T-helper 2 cell treated with Interferon-gamma antibody and Interleukin-4, amounts not matched to agents 5 μg/mL and 100 μg/mL, for 36 hours (primary cell): ENCODE results near the gene CGB1.
"Not testable (repeated sequence)": the region's sequence is repeated elsewhere in the genome, so short reads cannot be mapped to it uniquely, and the experiment has no call there.

Experiments used
- DNase-seq: peaks from one replicate; pipeline ENCODE4 v3.0.0; 2021; ENCODE audit warnings: low spot score
- H3K27ac Mint-ChIP-seq: one replicate; pipeline ENCODE4 v1.8.0; 2021; ENCODE audit warnings: mild to moderate bottlenecking, mixed read lengths
- H3K27me3 Mint-ChIP-seq: one replicate; pipeline ENCODE4 v1.8.0; 2021; ENCODE audit warnings: low read depth, mixed read lengths
- H3K36me3 Mint-ChIP-seq: one replicate; pipeline ENCODE4 v1.8.0; 2021; ENCODE audit warnings: low read depth, mixed read lengths
- H3K4me1 Mint-ChIP-seq: one replicate; pipeline ENCODE4 v1.8.0; 2021; ENCODE audit warnings: low read depth, mixed read lengths
- H3K4me3 Mint-ChIP-seq: one replicate; pipeline ENCODE4 v1.8.0; 2022; ENCODE audit warnings: mild to moderate bottlenecking, moderate library complexity, mixed read lengths
- H3K9me3 Mint-ChIP-seq: one replicate; pipeline ENCODE4 v1.8.0; 2021; ENCODE audit warnings: mixed read lengths

The CGB1 gene

DNA sequence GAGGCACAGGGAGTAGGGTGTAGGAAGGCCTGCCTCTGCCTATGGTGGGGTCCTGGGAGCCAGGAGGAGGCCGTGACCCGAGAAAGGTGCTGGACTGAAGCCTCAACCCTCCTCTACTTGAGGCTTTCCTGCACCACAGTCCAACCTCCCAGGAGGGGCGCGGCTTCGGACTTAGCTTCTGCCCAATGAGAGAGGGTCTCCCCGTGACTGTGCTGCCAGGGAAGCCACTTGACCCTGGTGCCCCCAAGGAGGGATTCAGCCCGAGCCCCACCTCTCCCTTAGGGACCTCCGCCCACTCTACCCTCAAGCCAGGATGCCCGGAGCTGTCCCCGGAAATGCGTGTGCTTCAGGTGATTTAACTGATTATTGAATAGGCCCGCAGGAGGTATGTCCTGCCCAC is 12.3 kb upstream of the CGB1 start, which contains the start of gene CGB8:
Gene CGB8 (minus strand): TSS at position 101 of the 400 bp plus-strand sequence. CDS start 372 bp downstream, outside the sequence.
- not testable (repeated sequence) for H3K27ac Mint-ChIP-seq, H3K9me3 Mint-ChIP-seq, H3K36me3 Mint-ChIP-seq, H3K4me3 Mint-ChIP-seq, H3K27me3 Mint-ChIP-seq, H3K4me1 Mint-ChIP-seq, DNase-seq

GRCh38 chr19:49043548-49043947 is 6.9 kb upstream of the CGB1 start, which contains the start of gene CGB5:
TSS of gene CGB5 (plus strand) at chr19:49043848. CDS start at chr19:49044210, 362 bp downstream.
- not testable (repeated sequence) for H3K27me3 Mint-ChIP-seq, H3K36me3 Mint-ChIP-seq, H3K4me3 Mint-ChIP-seq, DNase-seq, H3K9me3 Mint-ChIP-seq, H3K27ac Mint-ChIP-seq, H3K4me1 Mint-ChIP-seq

- not testable (repeated sequence) for DNase-seq, H3K4me3 Mint-ChIP-seq, H3K4me1 Mint-ChIP-seq, H3K36me3 Mint-ChIP-seq, H3K27me3 Mint-ChIP-seq, H3K27ac Mint-ChIP-seq, H3K9me3 Mint-ChIP-seq
These were observed 6.0 kb upstream of the CGB1 start for GRCh38 chr19:49042666-49043065.

GRCh38 chr19:49042177-49042576 is 5.5 kb upstream of the CGB1 start:
- H3K27ac Mint-ChIP-seq: no peak overlapping the region
- H3K4me3 Mint-ChIP-seq: no peak overlapping the region
- no peaks in the 10 kb centered on the region for H3K9me3 Mint-ChIP-seq
- H3K4me1 Mint-ChIP-seq: no peaks in the 10 kb centered on the region
- no peaks in the 10 kb centered on the region for H3K36me3 Mint-ChIP-seq
- no peaks in the 10 kb centered on the region for H3K27me3 Mint-ChIP-seq
- no peak for DNase-seq

- H3K36me3 Mint-ChIP-seq, H3K9me3 Mint-ChIP-seq, DNase-seq, H3K27me3 Mint-ChIP-seq, H3K4me3 Mint-ChIP-seq, H3K27ac Mint-ChIP-seq, H3K4me1 Mint-ChIP-seq: not testable (repeated sequence)
These were observed 3.0 kb upstream of the CGB1 start for GRCh38 chr19:49039736-49040135.

- H3K36me3 Mint-ChIP-seq, H3K27me3 Mint-ChIP-seq, H3K9me3 Mint-ChIP-seq, DNase-seq, H3K4me3 Mint-ChIP-seq, H3K4me1 Mint-ChIP-seq, H3K27ac Mint-ChIP-seq: not testable (repeated sequence)
These were observed 2.0 kb upstream of the CGB1 start for GRCh38 chr19:49038557-49039276.

- not testable (repeated sequence) for H3K9me3 Mint-ChIP-seq, H3K27ac Mint-ChIP-seq, H3K4me1 Mint-ChIP-seq, DNase-seq, H3K27me3 Mint-ChIP-seq, H3K4me3 Mint-ChIP-seq, H3K36me3 Mint-ChIP-seq
These were observed 1.4 kb upstream of the CGB1 start for GRCh38 chr19:49038111-49038510.

DNA sequence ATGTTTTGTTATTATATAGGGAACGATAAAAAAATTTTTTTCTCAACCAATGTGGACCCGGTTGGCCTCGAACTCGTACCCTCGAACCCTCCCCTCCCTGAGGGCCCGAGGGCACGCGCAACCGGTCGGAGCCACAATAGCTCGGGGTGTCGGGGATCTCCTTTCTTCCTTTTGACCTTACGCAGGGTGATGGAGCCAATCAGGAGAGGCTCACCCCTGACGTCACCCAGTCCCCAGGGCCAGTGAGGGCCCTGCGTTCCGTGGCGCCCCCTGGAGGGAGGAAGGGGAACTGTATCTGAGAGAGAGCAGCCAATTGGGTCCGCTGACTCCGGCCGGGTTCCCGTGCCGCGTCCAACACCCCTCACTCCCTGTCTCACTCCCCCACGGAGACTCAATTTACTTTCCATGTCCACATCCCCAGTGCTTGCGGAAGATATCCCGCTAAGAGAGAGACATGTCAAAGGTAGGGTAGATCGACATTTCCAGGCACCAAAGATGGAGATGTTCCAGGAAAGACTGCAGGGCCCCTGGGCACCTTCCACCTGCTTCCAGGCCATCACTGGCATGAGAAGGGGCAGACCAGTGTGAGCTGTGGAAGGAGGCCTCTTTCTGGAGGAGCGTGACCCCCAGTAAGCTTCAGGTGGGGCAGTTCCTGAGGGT is 4.9 kb downstream of the CGB1 start, which contains the start of gene CGB2:
Gene CGB2 (plus strand): TSS at position 249 of the 660 bp plus-strand sequence. CDS start 206 bp downstream, at position 455.
- not testable (repeated sequence) for H3K27ac Mint-ChIP-seq, H3K4me1 Mint-ChIP-seq, H3K36me3 Mint-ChIP-seq, H3K9me3 Mint-ChIP-seq, H3K27me3 Mint-ChIP-seq
- H3K4me3 Mint-ChIP-seq: peak within 1 kb of the TSS; percentile 54
- DNase-seq: peak; percentile 73

DNA sequence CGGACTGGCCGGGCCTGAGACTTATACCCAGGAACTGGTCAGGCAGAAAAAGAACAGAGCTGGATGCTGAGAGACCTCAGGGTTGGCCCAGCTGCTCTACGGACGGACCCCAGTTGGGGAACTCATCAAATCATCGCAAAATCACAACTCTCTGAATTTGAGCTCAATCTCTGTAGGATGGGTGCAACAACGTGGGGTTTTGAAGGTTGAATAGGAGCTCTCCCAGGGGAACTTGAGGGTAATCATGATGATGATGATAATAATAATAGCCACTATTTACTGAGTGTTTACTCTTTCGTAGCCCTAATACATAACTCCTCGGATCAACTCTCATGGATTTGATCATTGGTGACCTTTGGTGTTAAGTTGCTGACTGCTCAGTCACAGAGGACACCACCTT is 6.4 kb downstream of the CGB1 start:
- H3K27ac Mint-ChIP-seq, H3K36me3 Mint-ChIP-seq, H3K4me1 Mint-ChIP-seq, H3K9me3 Mint-ChIP-seq, H3K4me3 Mint-ChIP-seq, DNase-seq, H3K27me3 Mint-ChIP-seq: not testable (repeated sequence)

- not testable (repeated sequence) for DNase-seq, H3K4me1 Mint-ChIP-seq, H3K36me3 Mint-ChIP-seq, H3K27me3 Mint-ChIP-seq, H3K27ac Mint-ChIP-seq, H3K9me3 Mint-ChIP-seq, H3K4me3 Mint-ChIP-seq
These were observed 6.9 kb downstream of the CGB1 start for GRCh38 chr19:49029749-49030148.

DNA sequence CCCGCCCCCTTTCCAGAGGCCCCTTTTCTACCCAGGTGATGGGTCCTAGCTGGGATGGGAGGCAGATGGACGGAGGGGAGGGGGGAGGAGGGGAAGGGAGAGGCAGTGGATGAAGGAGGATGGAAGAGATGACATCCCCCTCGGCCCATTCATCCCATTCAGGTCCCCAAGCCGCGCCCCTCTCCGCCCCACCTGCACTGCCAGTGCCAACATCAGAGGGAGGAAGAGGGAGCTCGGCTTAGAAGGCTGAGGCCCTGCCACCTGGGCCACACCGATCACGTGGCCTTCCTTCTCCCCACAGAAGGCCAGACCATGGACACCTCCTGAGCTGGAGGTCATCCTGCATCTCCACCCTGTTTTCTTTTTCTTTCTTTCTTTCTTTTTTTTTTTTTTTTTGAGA is 8.0 kb downstream of the CGB1 start:
- not testable (repeated sequence) for DNase-seq, H3K27ac Mint-ChIP-seq, H3K4me3 Mint-ChIP-seq, H3K36me3 Mint-ChIP-seq, H3K27me3 Mint-ChIP-seq, H3K9me3 Mint-ChIP-seq, H3K4me1 Mint-ChIP-seq

DNA sequence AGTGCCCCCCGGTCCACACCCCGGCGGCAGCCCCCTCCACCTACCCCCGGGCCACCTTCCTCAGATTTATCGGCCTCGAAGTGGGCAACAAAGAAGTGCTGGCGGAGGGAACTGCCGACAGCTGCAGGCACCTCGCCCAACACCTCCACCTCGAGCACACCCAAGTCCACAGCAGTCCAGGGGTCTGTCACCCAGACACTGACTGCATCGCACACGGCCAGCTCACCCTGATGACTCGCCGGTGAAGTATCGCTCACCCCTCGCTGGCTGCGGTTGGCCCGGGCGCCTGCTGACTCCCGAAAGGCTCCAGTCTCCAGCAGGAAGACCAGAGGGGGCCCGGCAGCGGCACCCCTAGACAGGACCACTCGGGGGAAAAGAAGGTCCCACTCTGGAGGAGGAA is 11.1 kb downstream of the CGB1 start:
- not testable (repeated sequence) for H3K27me3 Mint-ChIP-seq, H3K9me3 Mint-ChIP-seq, H3K27ac Mint-ChIP-seq, DNase-seq, H3K4me1 Mint-ChIP-seq, H3K36me3 Mint-ChIP-seq, H3K4me3 Mint-ChIP-seq

DNA sequence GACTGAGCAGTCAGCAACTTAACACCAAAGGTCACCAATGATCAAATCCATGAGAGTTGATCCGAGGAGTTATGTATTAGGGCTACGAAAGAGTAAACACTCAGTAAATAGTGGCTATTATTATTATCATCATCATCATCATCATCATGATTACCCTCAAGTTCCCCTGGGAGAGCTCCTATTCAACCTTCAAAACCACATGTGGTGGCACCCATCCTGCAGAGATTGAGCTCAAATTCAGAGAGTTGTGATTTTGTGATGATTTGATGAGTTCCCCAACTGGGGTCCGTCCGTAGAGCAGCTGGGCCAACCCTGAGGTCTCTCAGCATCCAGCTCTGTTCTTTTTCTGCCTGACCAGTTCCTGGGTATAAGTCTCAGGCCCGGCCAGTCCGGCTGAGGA is 11.6 kb downstream of the CGB1 start:
- DNase-seq, H3K4me1 Mint-ChIP-seq, H3K27ac Mint-ChIP-seq, H3K36me3 Mint-ChIP-seq, H3K9me3 Mint-ChIP-seq, H3K4me3 Mint-ChIP-seq, H3K27me3 Mint-ChIP-seq: not testable (repeated sequence)

DNA sequence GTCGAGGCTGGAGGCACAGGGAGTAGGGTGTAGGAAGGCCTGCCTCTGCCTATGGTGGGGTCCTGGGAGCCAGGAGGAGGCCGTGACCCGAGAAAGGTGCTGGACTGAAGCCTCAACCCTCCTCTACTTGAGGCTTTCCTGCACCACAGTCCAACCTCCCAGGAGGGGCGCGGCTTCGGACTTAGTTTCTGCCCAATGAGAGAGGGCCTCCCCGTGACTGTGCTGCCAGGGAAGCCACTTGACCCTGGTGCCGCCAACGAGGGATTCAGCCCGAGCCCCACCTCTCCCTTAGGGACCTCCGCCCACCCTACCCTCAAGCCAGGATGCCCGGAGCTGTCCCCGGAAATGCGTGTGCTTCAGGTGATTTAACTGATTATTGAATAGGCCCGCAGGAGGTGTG is 12.5 kb downstream of the CGB1 start, which contains the start of gene CGB3:
Gene CGB3 (minus strand): TSS at position 101 of the 400 bp plus-strand sequence. CDS start 362 bp downstream, outside the sequence.
- H3K27me3 Mint-ChIP-seq, H3K9me3 Mint-ChIP-seq, DNase-seq, H3K4me3 Mint-ChIP-seq, H3K36me3 Mint-ChIP-seq, H3K27ac Mint-ChIP-seq, H3K4me1 Mint-ChIP-seq: not testable (repeated sequence)
